ENCODE data around the gene TMED10.

Gene TMED10

DNA sequence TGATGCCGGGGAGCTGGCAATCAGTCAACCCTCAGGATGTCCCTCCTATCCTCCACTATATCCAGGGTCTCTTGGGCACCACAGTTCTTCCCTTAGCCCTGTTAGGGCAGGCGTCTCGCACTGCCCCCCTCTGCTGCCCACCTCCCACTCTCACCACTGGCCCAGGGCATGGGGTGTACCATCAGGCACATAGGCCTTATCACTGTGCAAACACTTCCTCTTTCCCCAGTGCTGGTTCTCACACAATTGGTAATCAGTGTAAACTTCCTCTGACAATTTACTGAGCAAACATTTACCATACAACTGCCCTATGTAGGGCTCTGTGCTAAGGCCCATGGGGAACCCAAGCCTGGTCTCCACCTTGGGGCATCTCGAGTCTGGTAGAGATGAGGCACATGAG lies 20.1 kb upstream of the TMED10 start:
- TF ChIP-seq, protein P1, sequence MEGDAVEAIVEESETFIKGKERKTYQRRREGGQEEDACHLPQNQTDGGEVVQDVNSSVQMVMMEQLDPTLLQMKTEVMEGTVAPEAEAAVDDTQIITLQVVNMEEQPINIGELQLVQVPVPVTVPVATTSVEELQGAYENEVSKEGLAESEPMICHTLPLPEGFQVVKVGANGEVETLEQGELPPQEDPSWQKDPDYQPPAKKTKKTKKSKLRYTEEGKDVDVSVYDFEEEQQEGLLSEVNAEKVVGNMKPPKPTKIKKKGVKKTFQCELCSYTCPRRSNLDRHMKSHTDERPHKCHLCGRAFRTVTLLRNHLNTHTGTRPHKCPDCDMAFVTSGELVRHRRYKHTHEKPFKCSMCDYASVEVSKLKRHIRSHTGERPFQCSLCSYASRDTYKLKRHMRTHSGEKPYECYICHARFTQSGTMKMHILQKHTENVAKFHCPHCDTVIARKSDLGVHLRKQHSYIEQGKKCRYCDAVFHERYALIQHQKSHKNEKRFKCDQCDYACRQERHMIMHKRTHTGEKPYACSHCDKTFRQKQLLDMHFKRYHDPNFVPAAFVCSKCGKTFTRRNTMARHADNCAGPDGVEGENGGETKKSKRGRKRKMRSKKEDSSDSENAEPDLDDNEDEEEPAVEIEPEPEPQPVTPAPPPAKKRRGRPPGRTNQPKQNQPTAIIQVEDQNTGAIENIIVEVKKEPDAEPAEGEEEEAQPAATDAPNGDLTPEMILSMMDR (conservative IDR thresholded peaks at IDR 0.05; ENCODE audit: low read depth, low read length), result no peak
- DNase-seq (ENCODE audit: low read depth), result no peak
- H3K4me3 ChIP-seq (ENCODE audit: low read depth, low read length), result no peak overlapping the region

GRCh38 chr14:75196064-75196463 lies 19.7 kb upstream of the TMED10 start:
- TF ChIP-seq, protein P1 (conservative IDR thresholded peaks at IDR 0.05; ENCODE audit: low read depth, low read length), result no peak

DNA sequence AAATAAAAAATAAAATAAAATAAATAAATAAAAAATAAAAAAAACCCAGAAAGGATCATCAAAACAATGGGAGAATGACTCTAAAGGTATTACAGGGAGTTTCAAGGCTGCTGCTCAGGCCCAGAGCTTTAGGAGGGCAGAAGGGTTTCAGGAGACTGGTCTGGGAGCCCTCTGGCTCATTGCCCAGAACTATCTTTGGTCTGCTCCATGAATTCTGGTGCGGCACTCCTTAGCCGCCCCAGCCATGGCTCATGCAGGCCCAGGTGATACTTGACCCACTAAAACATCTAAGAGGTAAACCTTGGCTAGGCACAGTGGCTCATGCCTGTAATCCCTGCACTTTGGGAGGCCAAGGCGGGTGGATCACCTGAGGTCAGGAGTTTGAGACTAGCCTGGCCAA lies 14.7 kb upstream of the TMED10 start:
- no peak for DNase-seq (ENCODE audit: low read depth)
- TF ChIP-seq, protein P1 (conservative IDR thresholded peaks at IDR 0.05; ENCODE audit: low read depth, low read length), result no peak
- no peak overlapping the region for H3K4me3 ChIP-seq (ENCODE audit: low read depth, low read length)

More at GRCh38 chr14:75196064-75196463, 19.7 kb upstream of the TMED10 start:
- no peak for DNase-seq (ENCODE audit: low read depth)
- H3K4me3 ChIP-seq (ENCODE audit: low read depth, low read length), result no peak overlapping the region

GRCh38 chr14:75190023-75190422 lies 13.6 kb upstream of the TMED10 start:
- no peak overlapping the region for H3K4me3 ChIP-seq (ENCODE audit: low read depth, low read length)
- no peak for DNase-seq (ENCODE audit: low read depth)
- TF ChIP-seq, protein P1 (conservative IDR thresholded peaks at IDR 0.05; ENCODE audit: low read depth, low read length), result no peak

- H3K4me3 ChIP-seq (ENCODE audit: low read depth, low read length), result no peak overlapping the region
These were observed 12.3 kb upstream of the TMED10 start for GRCh38 chr14:75188520-75189268.

DNA sequence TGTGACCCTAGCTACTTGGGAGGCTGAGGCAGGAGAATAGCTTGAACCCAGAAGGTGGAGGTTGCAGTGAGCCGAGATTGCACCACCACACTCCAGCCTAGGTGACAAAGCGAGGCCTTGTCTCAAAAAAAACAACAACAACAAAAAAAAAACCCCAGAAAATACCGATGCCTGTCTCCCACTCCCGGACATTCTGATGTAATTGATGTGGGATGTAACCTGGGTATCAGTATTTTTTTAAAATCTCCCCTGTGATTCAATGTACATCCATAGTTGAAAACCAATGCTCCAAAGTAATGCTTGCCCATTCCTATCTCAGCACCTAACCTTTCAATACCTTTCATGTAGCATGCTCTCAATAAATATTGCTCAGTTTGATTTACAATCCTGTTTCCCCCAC lies 11.7 kb upstream of the TMED10 start:
- no peak overlapping the region for H3K4me3 ChIP-seq (ENCODE audit: low read depth, low read length)
- TF ChIP-seq, protein P1 (conservative IDR thresholded peaks at IDR 0.05; ENCODE audit: low read depth, low read length), result no peak
- no peak for DNase-seq (ENCODE audit: low read depth)

More at GRCh38 chr14:75188520-75189268, 12.3 kb upstream of the TMED10 start:
- no peak for DNase-seq (ENCODE audit: low read depth)
- TF ChIP-seq, protein P1 (conservative IDR thresholded peaks at IDR 0.05; ENCODE audit: low read depth, low read length), result no peak

GRCh38 chr14:75186953-75187352 lies 10.5 kb upstream of the TMED10 start:
- TF ChIP-seq, protein P1 (conservative IDR thresholded peaks at IDR 0.05; ENCODE audit: low read depth, low read length), result no peak
- no peak for DNase-seq (ENCODE audit: low read depth)
- H3K4me3 ChIP-seq (ENCODE audit: low read depth, low read length), result no peak overlapping the region

Data from choroid plexus epithelial cell (primary cell).